Loucy (cell line): ENCODE data around the gene PDGFRB.
"Not testable (repeated sequence)": the region's sequence is repeated elsewhere in the genome, so short reads cannot be mapped to it uniquely, and the experiment has no call there.

Source experiments
- H2AFZ ChIP-seq: fragments of 200-600 bp; sonication (generic); 2 replicates; pipeline ENCODE4 v1.6.0; 2016; ENCODE audit warnings: antibody characterized with exemption, mild to moderate bottlenecking, low read length, moderate library complexity
- H3F3A ChIP-seq: fragments of 200-600 bp; 2 replicates; pipeline ENCODE4 v1.6.0; 2016; ENCODE audit warnings: antibody characterized with exemption, low read depth, mild to moderate bottlenecking
- H3K27me3 ChIP-seq: fragments of 200-600 bp; sonication (generic); 2 replicates; pipeline ENCODE4 v1.6.1; 2014; ENCODE audit warnings: low read length, mild to moderate bottlenecking; ENCODE audit not compliant: insufficient read depth, poor library complexity, severe bottlenecking
- H3K36me3 ChIP-seq: fragments of 200-600 bp; sonication (generic); 2 replicates; pipeline ENCODE4 v1.6.1; 2016; ENCODE audit warnings: low read length; ENCODE audit not compliant: insufficient read depth
- H3K4me1 ChIP-seq: fragments of 200-600 bp; sonication (generic); 2 replicates; pipeline ENCODE4 v1.5.1; 2014; ENCODE audit warnings: low read length, mild to moderate bottlenecking; ENCODE audit not compliant: insufficient read depth, poor library complexity, severe bottlenecking
- H3K4me2 ChIP-seq: fragments of 200-600 bp; sonication (generic); 2 replicates; pipeline ENCODE4 v1.6.0; 2014; ENCODE audit warnings: antibody characterized with exemption, low read length, low read depth, mild to moderate bottlenecking; ENCODE audit not compliant: poor library complexity, severe bottlenecking
- H3K4me3 ChIP-seq: fragments of 200-600 bp; sonication (generic); 2 replicates; pipeline ENCODE4 v1.5.1; 2014; ENCODE audit warnings: low read length, mild to moderate bottlenecking, mixed read lengths; ENCODE audit not compliant: poor library complexity, severe bottlenecking
- H3K79me2 ChIP-seq: fragments of 200-600 bp; sonication (generic); 2 replicates; pipeline ENCODE4 v1.6.1; 2014; ENCODE audit warnings: low read length; ENCODE audit not compliant: insufficient read depth
- H3K9ac ChIP-seq: fragments of 200-600 bp; sonication (generic); 2 replicates; pipeline ENCODE4 v1.6.0; 2014; ENCODE audit warnings: mild to moderate bottlenecking, low read depth, low read length, moderate library complexity; ENCODE audit not compliant: poor library complexity, severe bottlenecking
- H3K9me2 ChIP-seq: fragments of 200-600 bp; sonication (generic); replicated peaks from 2 replicates; pipeline ENCODE4 v1.6.1; 2016; ENCODE audit warnings: low read depth, low read length, mixed read lengths
- H3K9me3 ChIP-seq: fragments of 200-600 bp; sonication (generic); 2 replicates; pipeline ENCODE4 v1.6.1; 2014; ENCODE audit warnings: mild to moderate bottlenecking, antibody characterized with exemption, low read length, low read depth; ENCODE audit not compliant: insufficient read depth
- H4K20me1 ChIP-seq: fragments of 200-600 bp; sonication (generic); 2 replicates; pipeline ENCODE4 v1.6.0; 2014; ENCODE audit warnings: antibody characterized with exemption, low read length, mild to moderate bottlenecking; ENCODE audit not compliant: insufficient read depth, poor library complexity, severe bottlenecking
- CTCF ChIP-seq: fragments of 200-600 bp; sonication (generic); conservative IDR thresholded peaks from 2 replicates; pipeline ENCODE4 v1.5.1; 2014; ENCODE audit warnings: mild to moderate bottlenecking, antibody characterized with exemption, low read length
- EZH2phosphoT487 ChIP-seq: fragments of 200-600 bp; IDR thresholded peaks from 2 replicates; pipeline ENCODE4 v1.6.1; 2018; ENCODE audit warnings: antibody characterized with exemption, mild to moderate bottlenecking, moderate library complexity, borderline replicate concordance

PDGFRB gene

GRCh38 chr5:150092159-150092787 lies 63.4 kb downstream of the PDGFRB start:
- TF ChIP-seq EZH2phosphoT487 (no peak), CTCF (no peak)
- Histone ChIP-seq H3K9me2 (no peaks in the 10 kb centered on the region), H4K20me1 (no peaks in the 10 kb centered on the region), H3K79me2 (no peaks in the 10 kb centered on the region), H3K9ac (no peak overlapping the region), H3K4me2 (no peak overlapping the region), H3K36me3 (no peaks in the 10 kb centered on the region), H3K27me3 (no peaks in the 10 kb centered on the region), H3K4me1 (no peaks in the 10 kb centered on the region), H3F3A (no peaks in the 10 kb centered on the region), H3K9me3 (no peaks in the 10 kb centered on the region), H3K4me3 (no peak overlapping the region), H2AFZ (no peak overlapping the region)

GRCh38 chr5:150085950-150086715 lies 69.5 kb downstream of the PDGFRB start, which contains the start of gene CSF1R:
Gene CSF1R, minus strand, starts transcription at chr5:150086554. Its CDS starts 127 bp downstream, at chr5:150086427.
- H2AFZ ChIP-seq: no peak within 1 kb of the TSS
- no peaks in the 10 kb centered on the region for H3K36me3 ChIP-seq
- H3K4me2 ChIP-seq: no peak within 1 kb of the TSS
- no peaks in the 10 kb centered on the region for H3K9me3 ChIP-seq
- peaks cover 15% of the 10 kb centered on the region for H3K4me1 ChIP-seq
- H3K9ac ChIP-seq: no peak within 1 kb of the TSS
- no peaks in the 10 kb centered on the region for H3K27me3 ChIP-seq
- H3K9me2 ChIP-seq: no peaks in the 10 kb centered on the region
- H4K20me1 ChIP-seq: no peaks in the 10 kb centered on the region
- no peaks in the 10 kb centered on the region for H3K79me2 ChIP-seq
- H3F3A ChIP-seq: no peaks in the 10 kb centered on the region
- no peak for TF ChIP-seq EZH2phosphoT487
- no peak for TF ChIP-seq CTCF
- no peak within 1 kb of the TSS for H3K4me3 ChIP-seq

GRCh38 chr5:150085191-150085912 lies 70.3 kb downstream of the PDGFRB start:
- no peaks in the 10 kb centered on the region for H4K20me1 ChIP-seq
- H3K9ac ChIP-seq: no peak overlapping the region
- TF ChIP-seq EZH2phosphoT487 (no peak), CTCF (no peak)
- no peaks in the 10 kb centered on the region for H3K79me2 ChIP-seq
- H3K9me2 ChIP-seq: no peaks in the 10 kb centered on the region
- H3K4me1 ChIP-seq: peaks cover 15% of the 10 kb centered on the region
- no peak overlapping the region for H2AFZ ChIP-seq
- H3K4me3 ChIP-seq: no peak overlapping the region
- H3K9me3 ChIP-seq: no peaks in the 10 kb centered on the region
- H3K36me3 ChIP-seq: no peaks in the 10 kb centered on the region
- no peak overlapping the region for H3K4me2 ChIP-seq
- H3K27me3 ChIP-seq: no peaks in the 10 kb centered on the region
- no peaks in the 10 kb centered on the region for H3F3A ChIP-seq

GRCh38 chr5:150084754-150085153 lies 70.9 kb downstream of the PDGFRB start:
- not testable (repeated sequence) for H3F3A ChIP-seq, H4K20me1 ChIP-seq, H3K4me3 ChIP-seq, H3K36me3 ChIP-seq, H3K9me2 ChIP-seq, H3K9ac ChIP-seq, H2AFZ ChIP-seq, H3K27me3 ChIP-seq, H3K9me3 ChIP-seq, H3K4me2 ChIP-seq, H3K79me2 ChIP-seq
- peaks cover 15% of the 10 kb centered on the region for H3K4me1 ChIP-seq
